Measurements from ENCODE around the gene CHKA. TPM values are rescaled to one million over a fixed set of nuclear protein-coding genes. Genes with fewer than 3 reads are reported as not detected.

The CHKA gene
- total RNA-seq, 1 donor from 2014 or later, result 10.6 TPM

GRCh38 chr11:68051191-68052136 is 69.7 kb downstream of the CHKA start:
- DNase-seq, result peak; percentile 34
- ATAC-seq, result peak; percentile 16
- intact Hi-C loops (cut with micrococcal nuclease), result no loop called here

- no peak for ATAC-seq
- intact Hi-C loops (cut with micrococcal nuclease), result no loop called here
- DNase-seq, result peak; percentile 25
These were observed 70.8 kb downstream of the CHKA start for GRCh38 chr11:68050371-68050841.

DNA sequence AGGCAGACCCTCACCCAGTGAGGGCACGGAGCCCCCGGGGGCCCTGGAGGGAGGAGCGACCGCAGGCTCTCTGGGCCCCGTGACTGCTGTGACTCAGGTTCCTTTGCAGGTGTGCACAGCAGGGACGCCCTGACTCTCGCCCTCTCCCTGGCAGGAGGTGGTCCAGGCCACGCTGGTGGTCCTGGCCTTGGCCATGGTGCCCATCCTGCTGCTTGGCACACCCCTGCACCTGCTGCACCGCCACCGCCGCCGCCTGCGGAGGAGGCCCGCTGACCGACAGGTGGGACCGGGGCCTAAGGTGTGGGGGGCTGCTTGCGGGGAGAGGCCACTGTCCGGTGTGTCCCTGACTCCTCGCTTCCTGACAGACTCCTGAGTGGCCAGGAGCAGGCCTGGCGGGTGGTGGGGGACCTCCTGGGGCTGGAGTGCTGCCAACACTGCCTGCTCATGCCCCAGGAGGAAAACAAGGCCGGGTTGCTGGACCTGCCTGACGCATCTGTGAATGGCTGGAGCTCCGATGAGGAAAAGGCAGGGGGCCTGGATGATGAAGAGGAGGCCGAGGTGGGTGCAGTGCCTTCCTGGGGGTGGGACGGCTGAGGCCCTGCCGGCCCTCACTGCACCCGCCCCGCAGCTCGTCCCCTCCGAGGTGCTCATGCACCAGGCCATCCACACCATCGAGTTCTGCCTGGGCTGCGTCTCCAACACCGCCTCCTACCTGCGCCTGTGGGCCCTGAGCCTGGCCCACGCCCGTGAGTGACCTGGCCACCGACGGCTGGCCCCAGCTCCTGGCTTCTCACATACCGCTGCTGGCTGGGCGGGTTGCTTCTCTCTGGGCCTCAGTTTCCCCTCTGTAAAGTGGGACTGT is 71.4 kb downstream of the CHKA start:
- peak; percentile 30 for DNase-seq
- ATAC-seq, result no peak
- intact Hi-C loops (cut with micrococcal nuclease), result no loop called here

DNA sequence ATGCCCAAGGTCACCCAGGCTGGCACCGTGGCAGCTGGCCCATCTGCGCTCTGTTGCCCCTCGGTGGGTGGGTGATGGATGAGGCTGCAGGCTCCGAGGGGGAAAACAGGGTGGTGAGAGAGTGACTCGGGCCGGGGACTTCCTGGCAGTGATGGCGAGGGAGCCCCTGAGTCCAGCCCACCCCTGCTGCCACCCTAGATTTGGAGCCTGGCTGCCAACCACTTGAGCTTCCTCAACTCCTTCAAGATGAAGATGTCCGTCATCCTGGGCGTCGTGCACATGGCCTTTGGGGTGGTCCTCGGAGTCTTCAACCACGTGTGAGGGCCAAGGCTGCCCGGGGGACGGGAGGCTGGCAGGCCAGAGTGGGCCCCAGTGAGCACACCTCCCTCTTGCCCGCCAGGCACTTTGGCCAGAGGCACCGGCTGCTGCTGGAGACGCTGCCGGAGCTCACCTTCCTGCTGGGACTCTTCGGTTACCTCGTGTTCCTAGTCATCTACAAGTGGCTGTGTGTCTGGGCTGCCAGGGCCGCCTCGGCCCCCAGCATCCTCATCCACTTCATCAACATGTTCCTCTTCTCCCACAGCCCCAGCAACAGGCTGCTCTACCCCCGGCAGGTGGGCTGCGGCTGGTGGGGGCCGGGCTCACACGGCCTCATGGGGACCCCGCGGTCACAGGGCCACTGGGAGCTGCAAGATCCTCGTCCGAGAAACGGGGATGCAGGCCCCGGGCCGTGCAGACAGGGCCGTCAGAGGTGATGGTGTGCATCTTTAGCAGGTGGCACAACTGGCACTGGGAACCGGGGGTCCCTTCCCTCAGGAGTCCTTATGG is 72.3 kb downstream of the CHKA start:
- no peak for ATAC-seq
- peak; percentile 24 for DNase-seq
- intact Hi-C loops (cut with micrococcal nuclease), result no loop called here

DNA sequence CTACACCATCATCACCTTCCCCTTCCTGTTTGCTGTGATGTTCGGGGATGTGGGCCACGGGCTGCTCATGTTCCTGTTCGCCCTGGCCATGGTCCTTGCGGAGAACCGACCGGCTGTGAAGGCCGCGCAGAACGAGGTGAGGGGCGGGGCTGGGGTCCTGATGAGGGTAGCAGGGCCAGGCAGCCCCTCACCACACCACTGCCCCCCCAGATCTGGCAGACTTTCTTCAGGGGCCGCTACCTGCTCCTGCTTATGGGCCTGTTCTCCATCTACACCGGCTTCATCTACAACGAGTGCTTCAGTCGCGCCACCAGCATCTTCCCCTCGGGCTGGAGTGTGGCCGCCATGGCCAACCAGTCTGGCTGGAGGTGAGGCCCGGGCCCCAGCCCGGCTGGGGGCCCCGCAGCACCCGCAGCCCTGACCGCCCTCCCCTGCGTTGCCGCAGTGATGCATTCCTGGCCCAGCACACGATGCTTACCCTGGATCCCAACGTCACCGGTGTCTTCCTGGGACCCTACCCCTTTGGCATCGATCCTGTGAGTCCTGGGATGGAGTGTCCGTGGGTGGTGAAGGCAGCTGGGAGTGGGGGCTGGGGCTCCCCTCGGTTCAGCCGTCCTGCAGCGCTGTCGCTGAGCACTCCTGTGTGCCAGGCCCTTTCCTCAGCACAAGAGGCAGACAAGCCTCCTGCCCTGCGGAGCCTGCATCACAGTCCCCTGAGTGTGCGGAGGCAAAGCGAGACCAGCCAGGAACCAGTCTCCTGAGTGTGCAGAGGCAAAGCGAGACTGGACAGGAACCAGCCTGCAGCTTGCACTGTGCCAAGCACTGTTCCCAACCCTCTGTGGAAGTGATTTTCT is 73.5 kb downstream of the CHKA start:
- peak; percentile 25 for DNase-seq
- no peak for ATAC-seq

DNA sequence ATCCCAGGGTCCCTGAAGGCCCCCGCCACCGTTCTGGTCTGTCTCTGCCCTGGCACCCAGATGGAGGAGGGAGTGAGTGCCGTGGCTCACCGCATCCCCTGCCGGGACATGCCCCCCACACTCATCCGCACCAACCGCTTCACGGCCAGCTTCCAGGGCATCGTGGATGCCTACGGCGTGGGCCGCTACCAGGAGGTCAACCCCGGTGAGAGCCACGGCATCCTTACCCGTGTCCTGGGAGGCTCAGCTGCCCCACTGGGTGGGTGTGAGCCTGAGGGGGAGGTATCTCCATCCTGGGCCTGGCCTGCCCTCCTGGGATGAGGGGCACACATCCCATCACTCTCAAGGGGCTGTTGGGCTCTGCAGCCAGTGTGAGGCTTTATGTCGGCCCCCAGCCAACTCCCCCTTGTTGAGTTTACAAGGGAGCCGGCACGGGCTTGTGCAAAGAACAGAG is 76.3 kb downstream of the CHKA start:
- ATAC-seq (no peak), DNase-seq (peak; percentile 21)
- intact Hi-C loops (cut with micrococcal nuclease), result no loop called here

More for the DNA sequence above, 73.5 kb downstream of the CHKA start:
- intact Hi-C loops (cut with micrococcal nuclease), result no loop called here

DNA sequence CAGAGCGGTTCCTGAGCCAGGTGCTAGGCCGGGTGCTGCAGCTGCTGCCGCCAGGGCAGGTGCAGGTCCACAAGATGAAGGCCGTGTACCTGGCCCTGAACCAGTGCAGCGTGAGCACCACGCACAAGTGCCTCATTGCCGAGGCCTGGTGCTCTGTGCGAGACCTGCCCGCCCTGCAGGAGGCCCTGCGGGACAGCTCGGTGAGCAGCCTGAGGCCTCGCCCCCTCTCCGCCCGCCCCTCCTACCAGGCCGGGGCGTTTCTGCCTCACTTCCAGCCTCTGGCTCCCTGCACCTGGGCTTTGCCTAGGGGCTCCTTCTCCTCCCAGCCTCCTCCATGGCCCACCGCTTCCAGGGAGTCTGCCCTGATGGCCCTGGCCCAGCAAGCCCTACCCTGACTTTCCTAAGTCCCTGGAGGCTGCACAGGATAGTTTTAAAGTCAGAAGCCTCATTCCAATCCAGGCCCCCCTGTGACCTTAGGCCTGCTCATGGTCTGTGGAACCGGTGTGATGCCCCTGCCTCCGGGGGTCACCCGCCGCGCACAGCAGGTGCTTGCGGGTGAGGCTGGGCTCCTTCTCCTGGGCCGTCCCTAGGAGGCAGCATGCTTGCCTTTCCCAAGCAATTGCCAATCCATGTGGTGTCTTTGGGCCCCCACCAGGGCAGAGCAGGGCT is 76.9 kb downstream of the CHKA start:
- intact Hi-C loops (cut with micrococcal nuclease), result no loop called here
- no peak for ATAC-seq
- DNase-seq, result no peak

DNA sequence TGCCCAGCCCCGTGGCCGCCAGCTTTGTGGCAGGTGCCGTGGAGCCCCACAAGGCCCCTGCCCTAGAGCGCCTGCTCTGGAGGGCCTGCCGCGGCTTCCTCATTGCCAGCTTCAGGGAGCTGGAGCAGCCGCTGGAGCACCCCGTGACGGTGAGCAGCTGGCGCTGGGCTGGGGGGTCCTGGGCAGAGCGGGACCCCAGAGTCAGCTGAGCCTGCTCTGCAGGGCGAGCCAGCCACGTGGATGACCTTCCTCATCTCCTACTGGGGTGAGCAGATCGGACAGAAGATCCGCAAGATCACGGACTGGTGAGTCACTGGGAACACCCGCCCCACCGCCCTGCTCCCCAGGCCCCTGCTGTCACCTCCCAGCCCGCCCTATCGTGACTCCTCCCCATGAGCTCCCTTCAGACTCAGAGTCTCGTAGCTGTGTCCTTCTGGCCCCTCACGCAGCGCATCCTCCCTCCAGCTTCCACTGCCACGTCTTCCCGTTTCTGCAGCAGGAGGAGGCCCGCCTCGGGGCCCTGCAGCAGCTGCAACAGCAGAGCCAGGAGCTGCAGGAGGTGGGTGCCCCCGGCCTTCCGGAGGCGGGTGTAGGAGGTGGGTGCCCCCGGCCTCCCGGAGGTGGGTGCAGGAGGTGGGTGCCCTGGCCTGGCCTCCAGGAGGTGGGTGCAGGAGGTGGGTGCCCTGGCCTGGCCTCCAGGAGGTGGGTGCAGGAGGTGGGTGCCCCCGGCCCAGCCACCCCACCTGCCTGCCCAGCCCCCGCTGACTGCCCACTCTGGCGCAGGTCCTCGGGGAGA is 77.6 kb downstream of the CHKA start:
- intact Hi-C loops (cut with micrococcal nuclease), result no loop called here
- ATAC-seq (no peak), DNase-seq (peak; percentile 32)

DNA sequence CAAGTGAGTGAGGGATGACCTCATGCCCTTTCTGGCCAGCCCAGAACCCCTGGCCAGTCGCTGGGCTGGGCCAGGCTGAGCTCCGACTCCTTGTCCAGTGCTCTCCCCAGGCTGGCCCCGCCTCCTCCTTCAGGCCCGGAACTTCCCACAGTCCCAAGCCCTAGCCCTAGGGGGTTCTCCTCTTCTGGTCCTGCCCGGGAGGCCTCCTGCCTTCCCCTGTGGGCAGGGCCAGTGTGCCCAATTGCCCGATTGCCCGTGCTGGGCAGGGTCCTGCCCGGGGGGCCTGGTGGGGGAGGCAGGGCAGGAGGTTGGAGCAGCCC is 78.2 kb downstream of the CHKA start:
- DNase-seq (no peak), ATAC-seq (no peak)
- intact Hi-C loops (cut with micrococcal nuclease), result no loop called here

DNA sequence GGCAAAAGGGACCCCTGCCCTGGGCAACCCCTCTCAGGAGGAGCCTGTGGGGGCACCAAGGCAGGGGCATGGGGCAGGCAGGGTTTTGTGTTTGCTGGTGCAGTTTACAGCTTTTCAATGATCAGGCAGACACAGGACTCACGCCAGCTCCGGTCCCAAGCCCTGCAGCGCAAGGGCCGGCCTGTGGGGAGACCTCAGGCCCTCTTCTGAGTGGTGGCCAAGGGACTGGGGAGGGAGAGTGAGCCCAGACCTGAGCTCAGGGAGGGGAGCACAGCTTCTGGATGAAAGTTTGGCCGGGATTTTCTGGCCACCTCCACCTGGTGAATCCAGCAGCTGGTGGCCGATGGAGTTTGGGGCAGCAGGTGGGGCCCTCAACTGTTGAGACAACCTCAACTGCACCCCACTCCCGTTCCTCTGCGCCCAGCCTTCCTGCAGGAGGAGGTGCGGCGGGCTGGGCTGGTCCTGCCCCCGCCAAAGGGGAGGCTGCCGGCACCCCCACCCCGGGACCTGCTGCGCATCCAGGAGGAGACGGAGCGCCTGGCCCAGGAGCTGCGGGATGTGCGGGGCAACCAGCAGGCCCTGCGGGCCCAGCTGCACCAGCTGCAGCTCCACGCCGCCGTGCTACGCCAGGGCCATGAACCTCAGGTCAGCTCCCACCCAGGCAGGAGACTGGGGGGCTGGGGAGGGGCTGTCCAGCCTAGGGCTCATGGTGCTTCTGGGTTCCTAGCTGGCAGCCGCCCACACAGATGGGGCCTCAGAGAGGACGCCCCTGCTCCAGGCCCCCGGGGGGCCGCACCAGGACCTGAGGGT is 78.8 kb downstream of the CHKA start:
- intact Hi-C loops (cut with micrococcal nuclease), result no loop called here
- DNase-seq (peak; percentile 30), ATAC-seq (no peak)

- intact Hi-C loops (cut with micrococcal nuclease), result no loop called here
- ATAC-seq (no peak), DNase-seq (no peak)
These were observed 79.5 kb downstream of the CHKA start for GRCh38 chr11:68041617-68042218.

DNA sequence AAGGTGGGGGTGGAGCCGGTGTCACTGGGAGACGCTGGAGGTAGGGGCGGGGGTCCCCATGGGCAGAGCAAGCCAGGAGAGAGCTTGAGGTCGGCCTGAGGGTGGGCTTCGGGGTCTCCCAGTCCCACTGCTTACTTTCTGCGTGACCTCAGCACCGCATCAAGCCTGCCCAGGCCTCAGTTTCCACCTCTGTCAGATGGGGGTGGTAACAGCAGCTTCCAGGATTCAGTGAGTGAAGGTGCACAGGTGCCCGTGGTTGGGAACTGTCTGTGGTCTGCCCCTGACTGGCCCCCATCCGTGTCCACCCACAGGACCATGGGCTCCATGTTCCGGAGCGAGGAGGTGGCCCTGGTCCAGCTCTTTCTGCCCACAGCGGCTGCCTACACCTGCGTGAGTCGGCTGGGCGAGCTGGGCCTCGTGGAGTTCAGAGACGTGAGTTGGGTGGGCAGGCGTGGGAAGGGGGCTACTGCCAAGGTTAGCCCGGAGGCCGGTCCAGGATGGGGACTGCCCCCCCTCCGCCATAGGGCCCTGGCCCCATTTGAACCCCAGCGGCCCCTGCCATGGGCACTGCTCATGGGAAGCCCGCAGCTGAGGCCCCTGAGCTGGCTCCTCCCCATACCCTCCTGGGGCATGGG is 80.1 kb downstream of the CHKA start:
- peak; percentile 32 for DNase-seq
- intact Hi-C loops (cut with micrococcal nuclease), result no loop called here
- ATAC-seq, result no peak

- ATAC-seq (peak; percentile 36), DNase-seq (peak; percentile 76)
- intact Hi-C loops (cut with micrococcal nuclease), result no loop called here
These were observed 80.9 kb downstream of the CHKA start for GRCh38 chr11:68040101-68040956.

- DNase-seq (no peak), ATAC-seq (no peak)
- intact Hi-C loops (cut with micrococcal nuclease), result no loop called here
These were observed 81.6 kb downstream of the CHKA start for GRCh38 chr11:68039526-68040086.
